Breast epithelium (tissue), 4 donors: ENCODE data around the gene GMDS. TPM values are rescaled to one million over a fixed set of nuclear protein-coding genes. Genes with fewer than 3 reads are reported as not detected.

ENCODE experiments used
- DNase-seq, 2 donors: peaks; one replicate each; pipeline ENCODE4 v3.0.0-alpha.2; 2019; ENCODE audit warnings: low spot score in 2 of 2
- H3K27ac ChIP-seq, 2 donors: fragments of 200-600 bp; sonication (generic) in 1 of 2; one replicate each; pipeline ENCODE4 v1.5.1; 2016 to 2019; ENCODE audit warnings: mild to moderate bottlenecking in 1 of 2
- H3K27me3 ChIP-seq, 2 donors: fragments of 200-600 bp; sonication (generic) in 1 of 2; one replicate each; pipeline versions ENCODE4 v1.5.1 to v1.6.0; 2017 to 2019; ENCODE audit warnings: control low read depth in 1 of 2, mild to moderate bottlenecking in 1 of 2
- H3K36me3 ChIP-seq: fragments of 200-600 bp; one replicate; pipeline ENCODE4 v1.5.1; 2019
- H3K4me1 ChIP-seq, 2 donors: fragments of 200-600 bp; sonication (generic); one replicate each; pipeline ENCODE4 v1.5.1; 2016 to 2019; ENCODE audit warnings: control low read depth in 1 of 2
- H3K4me3 ChIP-seq, 3 donors: fragments of 200-600 bp; sonication (generic); 1 replicate in 2 of 3; 2 replicates in 1 of 3; pipeline ENCODE4 v1.5.1; 2016 to 2019; ENCODE audit warnings: mild to moderate bottlenecking in 3 of 3, moderate library complexity in 2 of 3
- H3K9me3 ChIP-seq, 2 donors: fragments of 200-600 bp; sonication (generic) in 1 of 2; one replicate each; pipeline ENCODE4 v1.5.1; 2016 to 2019; ENCODE audit warnings: control low read depth in 1 of 2
- CTCF ChIP-seq, 3 donors: fragments of 450-650 bp; IDR thresholded peaks; one replicate each; pipeline ENCODE4 v1.5.1; 2016 to 2017; ENCODE audit warnings: antibody characterized with exemption in 3 of 3, mild to moderate bottlenecking in 3 of 3, moderate library complexity in 3 of 3
- POLR2A ChIP-seq: fragments of 450-650 bp; IDR thresholded peaks from one replicate; pipeline ENCODE4 v1.6.1; 2016; ENCODE audit warnings: antibody characterized with exemption, mild to moderate bottlenecking, moderate library complexity
- POLR2AphosphoS5 ChIP-seq, 3 donors: sonication (generic); formaldehyde crosslinking; IDR thresholded peaks; one replicate each; pipeline ENCODE4 v1.6.1; 2017; ENCODE audit warnings: antibody characterized with exemption in 3 of 3
- intact Hi-C: fragments of 100-400 bp; cut with DNase I; formaldehyde crosslinking; loops from one replicate; pipeline ENCODE4 v1.15.1; 2023; ENCODE audit warnings: low total_unique reads
- total RNA-seq, 3 donors: library from RNA; depleted of rRNA; stranded (reverse); fragments of >200 nt; gene quantifications; one replicate each; pipeline ENCODE4 v1.1.0, GENCODE V29; 2016

Gene GMDS
- total RNA-seq, 3 donors from 2014 or later, result 7.5 to 29.2 (median 17.0) TPM

- H3K4me3 ChIP-seq, result no peak overlapping the region
- intact Hi-C loops, result no loop called here
- no peaks in the 10 kb centered on the region for H3K4me1 ChIP-seq
Measured at GRCh38 chr6:1703923-1704322, 541.5 kb downstream of the GMDS start.

GRCh38 chr6:1703091-1703855 lies 542.1 kb downstream of the GMDS start:
- no peaks in the 10 kb centered on the region for H3K36me3 ChIP-seq
- TF ChIP-seq CTCF (IDR thresholded peaks at IDR 0.05) (no peak), POLR2AphosphoS5 (IDR thresholded peaks at IDR 0.05) (no peak), POLR2A (no peak)
- intact Hi-C loops, result no loop called here
- H3K9me3 ChIP-seq, result no peaks in the 10 kb centered on the region
- H3K4me3 ChIP-seq, result no peak overlapping the region
- no peaks in the 10 kb centered on the region for H3K4me1 ChIP-seq
- H3K27me3 ChIP-seq, result no peaks in the 10 kb centered on the region
- no peak for DNase-seq
- no peak overlapping the region for H3K27ac ChIP-seq

More at GRCh38 chr6:1703923-1704322, 541.5 kb downstream of the GMDS start:
- TF ChIP-seq POLR2A (no peak), POLR2AphosphoS5 (IDR thresholded peaks at IDR 0.05) (no peak), CTCF (IDR thresholded peaks at IDR 0.05) (no peak)
- DNase-seq, result no peak
- no peaks in the 10 kb centered on the region for H3K9me3 ChIP-seq
- no peaks in the 10 kb centered on the region for H3K36me3 ChIP-seq
- no peaks in the 10 kb centered on the region for H3K27me3 ChIP-seq
- no peak overlapping the region for H3K27ac ChIP-seq

- Histone ChIP-seq H3K4me1 (no peaks in the 10 kb centered on the region), H3K9me3 (no peaks in the 10 kb centered on the region), H3K4me3 (no peak overlapping the region), H3K36me3 (no peaks in the 10 kb centered on the region), H3K27ac (no peak overlapping the region), H3K27me3 (no peaks in the 10 kb centered on the region)
- no peak for DNase-seq
- TF ChIP-seq POLR2A, result no peak
- no peak for TF ChIP-seq POLR2AphosphoS5 (IDR thresholded peaks at IDR 0.05)
- no peak for TF ChIP-seq CTCF (IDR thresholded peaks at IDR 0.05)
- intact Hi-C loops, result no loop called here
Measured at GRCh38 chr6:1702580-1703051, 542.8 kb downstream of the GMDS start.

GRCh38 chr6:1701668-1702353 lies 543.6 kb downstream of the GMDS start:
- intact Hi-C loops, result no loop called here
- Histone ChIP-seq H3K36me3 (no peaks in the 10 kb centered on the region), H3K4me3 (no peak overlapping the region), H3K27me3 (no peaks in the 10 kb centered on the region), H3K27ac (no peak overlapping the region), H3K9me3 (no peaks in the 10 kb centered on the region), H3K4me1 (no peaks in the 10 kb centered on the region)
- no peak for DNase-seq
- TF ChIP-seq POLR2A, result no peak
- TF ChIP-seq POLR2AphosphoS5 (IDR thresholded peaks at IDR 0.05), result no peak
- TF ChIP-seq CTCF (IDR thresholded peaks at IDR 0.05), result no peak
